Thymus (tissue), 11 donors: ENCODE data around the gene PDE7B. TPM values are rescaled to one million over a fixed set of nuclear protein-coding genes. Genes with fewer than 3 reads are reported as not detected.
"Not testable (repeated sequence)": the region's sequence is repeated elsewhere in the genome, so short reads cannot be mapped to it uniquely, and the experiment has no call there.

Experiments used
- DNase-seq, 9 donors: peaks; one replicate each; pipeline ENCODE4 v3.0.0-alpha.2; 2013; ENCODE audit warnings: low spot score in 9 of 9, low read depth in 6 of 9, missing footprints in 1 of 9
- H3K27ac ChIP-seq, 2 donors: one replicate each; pipeline ENCODE4 v1.5.1; 2013; ENCODE audit warnings: control low read depth in 1 of 2, low read depth in 1 of 2, low read length in 1 of 2, mild to moderate bottlenecking in 1 of 2, moderate library complexity in 1 of 2
- H3K27me3 ChIP-seq, 2 donors: one replicate each; pipeline ENCODE4 v1.5.1; 2013; ENCODE audit warnings: low read length in 1 of 2; ENCODE audit not compliant: control insufficient read depth in 2 of 2, insufficient read depth in 1 of 2
- H3K36me3 ChIP-seq, 2 donors: one replicate each; pipeline ENCODE4 v1.5.1; 2013; ENCODE audit warnings: low read length in 1 of 2, mild to moderate bottlenecking in 1 of 2, moderate library complexity in 1 of 2; ENCODE audit not compliant: control insufficient read depth in 2 of 2, insufficient read depth in 2 of 2
- H3K4me1 ChIP-seq, 2 donors: one replicate each; pipeline ENCODE4 v1.5.1; 2013; ENCODE audit warnings: low read length in 2 of 2; ENCODE audit not compliant: control insufficient read depth in 2 of 2, insufficient read depth in 2 of 2
- H3K4me3 ChIP-seq, 2 donors: one replicate each; pipeline ENCODE4 v1.5.1; 2013; ENCODE audit warnings: low read length in 2 of 2, control low read depth in 1 of 2, mild to moderate bottlenecking in 1 of 2
- H3K9me3 ChIP-seq, 2 donors: one replicate each; pipeline ENCODE4 v1.5.1; 2013; ENCODE audit warnings: low read length in 1 of 2, mild to moderate bottlenecking in 1 of 2; ENCODE audit not compliant: control insufficient read depth in 2 of 2, insufficient read depth in 1 of 2
- WGBS: extraction: QIAGEN DNeasy Blood & Tissue Kit; methylation state at CpG from one replicate; pipeline ENCODE4 v1.1.7; 2013; 5-methylcytosine and 5-hydroxymethylcytosine counted together
- polyA plus RNA-seq: library from polyadenylated mRNA; stranded (reverse); fragments of 200-250 nt; gene quantifications from one replicate; pipeline ENCODE4 v1.2.3, GENCODE V29; 2013
- total RNA-seq: library from RNA; stranded (reverse); fragments of 120-200 nt; gene quantifications from one replicate; pipeline ENCODE4 v1.2.4, GENCODE V29; 2013
- donor health status: healthy.

The PDE7B gene
- total and polyA plus RNA-seq, 2 donors, result 4.4 to 5.8 TPM

DNA sequence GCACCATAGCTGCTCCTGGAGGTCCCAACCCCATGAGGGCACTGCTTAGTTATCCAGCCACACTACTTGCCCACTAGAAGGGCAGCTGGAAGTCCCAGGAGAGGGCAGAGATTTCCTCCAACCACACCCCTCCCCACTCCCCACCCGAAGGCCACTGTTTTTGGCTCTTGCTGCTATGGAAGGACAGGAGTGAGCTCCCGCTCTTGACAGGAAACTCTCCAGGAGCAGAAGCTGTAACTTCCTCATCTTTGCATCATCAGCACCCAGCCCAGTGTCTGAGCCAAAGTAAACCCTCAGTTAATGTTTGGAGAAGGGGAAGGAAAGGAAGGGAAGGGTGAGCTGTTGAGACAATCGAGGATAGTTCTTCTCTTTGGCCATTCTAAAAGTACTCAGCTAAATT, 277.9 kb downstream of the PDE7B start:
- Histone ChIP-seq H3K4me3 (no peak overlapping the region), H3K9me3 (no peaks in the 10 kb centered on the region), H3K27me3 (no peaks in the 10 kb centered on the region), H3K36me3 (no peaks in the 10 kb centered on the region), H3K27ac (no peak overlapping the region), H3K4me1 (no peaks in the 10 kb centered on the region)
- DNase-seq, result no peak
- WGBS, result 72% methylated on average over 3 of the region's 3 CpGs

DNA sequence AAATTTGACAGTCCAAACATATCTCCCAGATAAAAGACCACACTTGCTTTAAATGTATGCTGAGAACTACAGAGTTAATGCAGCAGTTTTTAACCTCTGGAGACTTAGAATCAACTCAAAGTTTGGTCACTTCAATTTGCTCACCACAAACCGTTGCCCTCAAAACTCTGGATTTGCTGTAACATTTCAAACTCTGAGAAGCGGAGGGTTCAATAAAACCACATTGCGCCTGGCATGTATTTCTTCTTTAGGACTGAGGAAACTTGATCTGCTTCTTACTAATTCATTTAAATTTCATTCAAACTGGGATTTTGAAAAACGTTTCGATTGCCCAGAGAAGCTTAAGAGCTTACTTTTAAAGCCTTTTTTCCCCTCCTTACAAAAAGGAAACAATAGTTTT, 282.8 kb downstream of the PDE7B start:
- no peak overlapping the region for H3K4me3 ChIP-seq
- no peak for DNase-seq
- H3K27me3 ChIP-seq, result no peaks in the 10 kb centered on the region
- no peaks in the 10 kb centered on the region for H3K4me1 ChIP-seq
- WGBS, result 96% methylated on average over 5 of the region's 5 CpGs
- no peaks in the 10 kb centered on the region for H3K36me3 ChIP-seq
- H3K27ac ChIP-seq, result no peak overlapping the region
- H3K9me3 ChIP-seq, result no peaks in the 10 kb centered on the region

DNA sequence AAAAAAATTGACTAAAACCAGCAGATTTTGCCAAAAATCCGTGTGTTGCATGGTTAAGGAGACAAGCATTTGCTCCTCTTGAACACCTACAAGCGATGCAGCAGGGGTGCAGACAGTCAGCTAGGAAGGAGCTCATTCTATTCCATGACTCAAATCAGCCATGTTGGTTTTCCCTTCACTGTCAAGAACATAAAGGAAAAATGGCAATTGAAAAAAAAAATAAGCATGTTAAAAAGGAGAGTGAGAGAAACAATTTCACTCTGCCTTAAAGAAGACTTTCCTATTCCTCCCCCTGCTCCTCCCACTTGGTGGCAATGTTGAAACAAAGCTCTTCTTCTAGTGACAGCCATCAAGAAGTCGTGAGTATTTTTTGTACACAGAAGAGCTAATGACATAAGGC, 283.2 kb downstream of the PDE7B start:
- Histone ChIP-seq H3K36me3 (no peaks in the 10 kb centered on the region), H3K4me3 (no peak overlapping the region), H3K4me1 (no peaks in the 10 kb centered on the region), H3K27ac (no peak overlapping the region), H3K27me3 (no peaks in the 10 kb centered on the region), H3K9me3 (no peaks in the 10 kb centered on the region)
- DNase-seq, result no peak
- WGBS, result 93% methylated on average over 3 of the region's 3 CpGs

DNA sequence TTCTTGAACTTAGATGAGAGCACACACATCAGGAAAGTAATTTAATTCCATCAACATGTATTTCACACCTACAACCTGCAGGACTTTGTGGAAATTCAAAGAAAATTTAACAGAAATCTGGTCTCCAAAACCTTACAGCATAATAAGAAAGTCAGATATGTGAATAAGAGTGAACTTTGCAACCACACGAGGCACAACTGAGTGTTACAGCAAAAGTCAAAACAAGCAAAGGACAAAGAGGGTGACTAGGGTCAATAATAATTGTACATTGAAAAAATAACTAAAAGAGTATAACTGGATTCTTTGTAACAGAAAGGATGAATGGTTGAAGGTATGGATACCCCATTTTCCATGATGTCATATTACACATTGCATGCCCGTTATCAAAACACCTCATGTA, 284.8 kb downstream of the PDE7B start:
- Histone ChIP-seq H3K9me3 (no peaks in the 10 kb centered on the region), H3K4me1 (no peaks in the 10 kb centered on the region), H3K27ac (no peak overlapping the region), H3K36me3 (no peaks in the 10 kb centered on the region), H3K4me3 (no peak overlapping the region), H3K27me3 (no peaks in the 10 kb centered on the region)
- DNase-seq, result no peak
- WGBS, result 95% methylated on average over 2 of the region's 2 CpGs

DNA sequence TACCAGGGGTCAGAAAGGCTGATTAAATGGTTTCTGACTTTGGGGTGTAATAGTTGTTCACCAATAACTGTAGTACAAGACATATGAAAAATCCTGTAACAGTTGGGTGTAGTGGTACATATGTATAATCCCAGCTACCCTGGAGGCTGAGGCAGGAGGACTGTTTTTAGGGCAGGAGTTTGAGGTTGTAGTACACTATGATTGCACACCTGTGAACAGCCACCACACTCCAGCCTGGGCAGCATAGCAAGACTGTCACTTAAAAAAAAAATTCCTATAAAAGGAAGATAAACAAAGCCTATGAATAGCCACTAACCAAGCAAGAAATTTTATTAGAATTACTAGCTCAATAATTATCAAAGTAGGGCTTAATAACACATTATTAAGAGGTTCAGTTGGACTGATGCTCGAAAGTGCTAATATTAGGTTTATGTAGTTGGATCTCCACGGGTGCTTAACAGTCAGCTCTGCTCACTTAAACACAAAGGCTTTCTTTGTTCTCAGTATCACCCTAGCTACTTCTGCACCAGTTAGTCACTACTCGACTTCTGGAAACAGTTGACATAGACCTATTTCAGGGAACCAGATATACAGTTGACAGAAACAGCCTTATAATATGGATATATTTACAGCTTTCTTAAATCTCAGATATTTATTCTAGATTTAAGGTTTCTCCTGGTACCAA, 285.6 kb downstream of the PDE7B start:
- H3K27me3 ChIP-seq, result no peaks in the 10 kb centered on the region
- no peak for DNase-seq
- 95% methylated on average over 3 of the region's 3 CpGs for WGBS
- H3K4me3 ChIP-seq, result no peak overlapping the region
- no peaks in the 10 kb centered on the region for H3K4me1 ChIP-seq
- no peaks in the 10 kb centered on the region for H3K9me3 ChIP-seq
- H3K27ac ChIP-seq, result no peak overlapping the region
- no peaks in the 10 kb centered on the region for H3K36me3 ChIP-seq

GRCh38 chr6:136137739-136138402, 286.4 kb downstream of the PDE7B start:
- Histone ChIP-seq H3K4me1 (no peaks in the 10 kb centered on the region), H3K4me3 (no peak overlapping the region), H3K9me3 (no peaks in the 10 kb centered on the region), H3K27ac (no peak overlapping the region), H3K36me3 (no peaks in the 10 kb centered on the region), H3K27me3 (no peaks in the 10 kb centered on the region)
- no peak for DNase-seq
- 97% methylated on average over 3 of the region's 3 CpGs for WGBS

- H3K4me3 ChIP-seq, H3K36me3 ChIP-seq, DNase-seq, H3K27ac ChIP-seq, H3K4me1 ChIP-seq, H3K9me3 ChIP-seq, H3K27me3 ChIP-seq: not testable (repeated sequence)
- 97% methylated on average over 5 of the region's 6 CpGs for WGBS
These were observed 287.6 kb downstream of the PDE7B start for GRCh38 chr6:136139111-136139510.

GRCh38 chr6:136144251-136145023, 292.9 kb downstream of the PDE7B start:
- Histone ChIP-seq H3K9me3 (no peaks in the 10 kb centered on the region), H3K36me3 (no peaks in the 10 kb centered on the region), H3K27ac (no peak overlapping the region), H3K4me1 (no peaks in the 10 kb centered on the region), H3K4me3 (no peak overlapping the region), H3K27me3 (no peaks in the 10 kb centered on the region)
- DNase-seq, result no peak

- H3K27me3 ChIP-seq, result no peaks in the 10 kb centered on the region
- no peak overlapping the region for H3K27ac ChIP-seq
- 96% methylated on average over 2 of the region's 2 CpGs for WGBS
- no peaks in the 10 kb centered on the region for H3K4me1 ChIP-seq
- no peaks in the 10 kb centered on the region for H3K9me3 ChIP-seq
- H3K4me3 ChIP-seq, result no peak overlapping the region
- DNase-seq, result no peak
- H3K36me3 ChIP-seq, result no peaks in the 10 kb centered on the region
These were observed 294.6 kb downstream of the PDE7B start for GRCh38 chr6:136146130-136146529.
